Trophoblast cell (in vitro differentiated cells and primary cell): ENCODE data around the gene PPL.

Source experiments
- DNase-seq, 2 donors: peaks; one replicate each; pipeline ENCODE4 v3.0.0-alpha.2; 2016
- H2AFZ ChIP-seq: 2 replicates; pipeline ENCODE4 v1.6.1; 2013; ENCODE audit warnings: low read length, moderate library complexity, mild to moderate bottlenecking; ENCODE audit not compliant: insufficient read depth, poor library complexity
- H2AK5ac ChIP-seq: 2 replicates; pipeline ENCODE4 v1.6.1; 2013; ENCODE audit warnings: mild to moderate bottlenecking, low read length
- H2BK120ac ChIP-seq: 2 replicates; pipeline ENCODE4 v1.6.1; 2013; ENCODE audit warnings: low read length, mild to moderate bottlenecking, moderate library complexity; ENCODE audit not compliant: insufficient read depth, poor library complexity
- H2BK12ac ChIP-seq: 2 replicates; pipeline ENCODE4 v1.6.1; 2013; ENCODE audit warnings: mild to moderate bottlenecking, low read length, moderate library complexity
- H2BK5ac ChIP-seq: 2 replicates; pipeline ENCODE4 v1.6.1; 2013; ENCODE audit warnings: low read length, low read depth, moderate library complexity, mild to moderate bottlenecking; ENCODE audit not compliant: poor library complexity
- H3K14ac ChIP-seq: 2 replicates; pipeline ENCODE4 v1.6.1; 2013; ENCODE audit warnings: mild to moderate bottlenecking, low read length
- H3K18ac ChIP-seq: 2 replicates; pipeline ENCODE4 v1.6.1; 2013; ENCODE audit warnings: mild to moderate bottlenecking, low read length
- H3K23ac ChIP-seq: 2 replicates; pipeline ENCODE4 v1.6.1; 2013; ENCODE audit warnings: low read length
- H3K27ac ChIP-seq: 2 replicates; pipeline ENCODE4 v1.5.1; 2013; ENCODE audit warnings: low read depth, mild to moderate bottlenecking, inconsistent platforms, low read length, moderate library complexity
- H3K27me3 ChIP-seq: 2 replicates; pipeline ENCODE4 v1.6.1; 2013; ENCODE audit warnings: inconsistent platforms, mild to moderate bottlenecking, low read length, moderate library complexity; ENCODE audit not compliant: insufficient read depth
- H3K36me3 ChIP-seq, 2 experiments: 1 replicate in 1 of 2; 2 replicates in 1 of 2; pipeline ENCODE4 v1.6.1; 2013; ENCODE audit warnings: low read length in 2 of 2, mild to moderate bottlenecking in 2 of 2, moderate library complexity in 1 of 2; ENCODE audit not compliant: insufficient read depth in 2 of 2, control insufficient read depth in 1 of 2
- H3K4ac ChIP-seq: 2 replicates; pipeline ENCODE4 v1.6.1; 2013; ENCODE audit warnings: low read depth, mild to moderate bottlenecking, low read length, moderate library complexity
- H3K4me1 ChIP-seq, 2 experiments: 1 replicate in 1 of 2; 2 replicates in 1 of 2; pipeline ENCODE4 v1.6.1; 2013; ENCODE audit warnings: low read length in 2 of 2, mild to moderate bottlenecking in 2 of 2, moderate library complexity in 1 of 2; ENCODE audit not compliant: insufficient read depth in 2 of 2, control insufficient read depth in 1 of 2
- H3K4me2 ChIP-seq: 2 replicates; pipeline ENCODE4 v1.6.1; 2013; ENCODE audit warnings: inconsistent platforms, mild to moderate bottlenecking, low read length, moderate library complexity
- H3K4me3 ChIP-seq: 2 replicates; pipeline ENCODE4 v1.5.1; 2013; ENCODE audit warnings: mild to moderate bottlenecking, low read depth, low read length, inconsistent platforms
- H3K79me1 ChIP-seq: one replicate; pipeline ENCODE4 v1.6.1; 2013; ENCODE audit warnings: low read length
- H3K79me2 ChIP-seq: 2 replicates; pipeline ENCODE4 v1.6.1; 2013; ENCODE audit warnings: low read length, mild to moderate bottlenecking; ENCODE audit not compliant: control insufficient read depth, insufficient read depth, poor library complexity
- H3K9ac ChIP-seq: 2 replicates; pipeline ENCODE4 v1.6.1; 2013; ENCODE audit warnings: mild to moderate bottlenecking, low read length
- H3K9me3 ChIP-seq: 2 replicates; pipeline ENCODE4 v1.6.1; 2013; ENCODE audit warnings: low read depth, mild to moderate bottlenecking, control low read depth, inconsistent platforms, low read length; ENCODE audit not compliant: insufficient read depth
- H4K12ac ChIP-seq: 2 replicates; pipeline ENCODE4 v1.6.1; 2013; ENCODE audit warnings: low read depth, mild to moderate bottlenecking, low read length, moderate library complexity
- H4K8ac ChIP-seq: 2 replicates; pipeline ENCODE4 v1.6.1; 2013; ENCODE audit warnings: low read depth, mild to moderate bottlenecking, low read length, moderate library complexity
- H4K91ac ChIP-seq: one replicate; pipeline ENCODE4 v1.6.1; 2013; ENCODE audit warnings: low read depth, mild to moderate bottlenecking, low read length, moderate library complexity
- WGBS: extraction: QIAGEN DNeasy Blood & Tissue Kit; methylation state at CpG from one replicate; pipeline ENCODE4 v1.1.7; 2013; ENCODE audit warnings: missing lambda C conversion rate; ENCODE audit not compliant: insufficient read length, insufficient coverage; ENCODE audit errors: extremely low coverage; 5-methylcytosine and 5-hydroxymethylcytosine counted together

Gene PPL

DNA sequence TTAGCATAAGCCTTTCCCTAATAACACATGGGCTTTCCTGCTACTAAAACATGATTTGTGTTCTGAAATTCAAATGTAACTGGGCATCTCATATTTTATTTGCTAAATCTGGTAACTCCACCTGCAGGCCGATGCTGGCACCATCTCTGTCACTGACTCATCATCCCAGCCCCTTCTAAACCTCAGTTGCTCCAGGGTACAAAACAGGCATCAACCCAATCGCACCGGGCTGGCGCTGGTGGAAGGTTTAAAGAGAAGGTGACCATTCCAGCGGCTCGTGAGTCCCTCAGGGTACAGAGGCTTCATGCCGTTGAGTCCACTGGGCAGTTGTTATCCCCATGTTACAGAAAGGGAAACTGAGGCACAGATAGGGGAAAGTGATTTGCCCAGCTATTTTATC is 27.1 kb downstream of the PPL start:
- WGBS, result no CpG with 5 or more reads among the region's 7 CpGs
- Histone ChIP-seq H3K79me1 (no peaks in the 10 kb centered on the region), H4K8ac (no peak overlapping the region), H3K4me1 (no peaks in the 10 kb centered on the region), H3K18ac (no peak overlapping the region), H3K4me3 (no peak overlapping the region), H3K4ac (no peak overlapping the region), H3K27ac (no peak overlapping the region), H4K12ac (no peak overlapping the region), H2BK12ac (no peak overlapping the region), H3K27me3 (no peaks in the 10 kb centered on the region), H3K9me3 (no peaks in the 10 kb centered on the region), H2BK5ac (no peak overlapping the region), H3K14ac (no peak overlapping the region), H4K91ac (no peak overlapping the region), H2AK5ac (no peak overlapping the region), H3K36me3 (no peaks in the 10 kb centered on the region), H2AFZ (no peak overlapping the region), H2BK120ac (no peak overlapping the region), H3K23ac (no peak overlapping the region), H3K79me2 (no peaks in the 10 kb centered on the region), H3K4me2 (no peak overlapping the region), H3K9ac (no peak overlapping the region)
- DNase-seq, result no peak

DNA sequence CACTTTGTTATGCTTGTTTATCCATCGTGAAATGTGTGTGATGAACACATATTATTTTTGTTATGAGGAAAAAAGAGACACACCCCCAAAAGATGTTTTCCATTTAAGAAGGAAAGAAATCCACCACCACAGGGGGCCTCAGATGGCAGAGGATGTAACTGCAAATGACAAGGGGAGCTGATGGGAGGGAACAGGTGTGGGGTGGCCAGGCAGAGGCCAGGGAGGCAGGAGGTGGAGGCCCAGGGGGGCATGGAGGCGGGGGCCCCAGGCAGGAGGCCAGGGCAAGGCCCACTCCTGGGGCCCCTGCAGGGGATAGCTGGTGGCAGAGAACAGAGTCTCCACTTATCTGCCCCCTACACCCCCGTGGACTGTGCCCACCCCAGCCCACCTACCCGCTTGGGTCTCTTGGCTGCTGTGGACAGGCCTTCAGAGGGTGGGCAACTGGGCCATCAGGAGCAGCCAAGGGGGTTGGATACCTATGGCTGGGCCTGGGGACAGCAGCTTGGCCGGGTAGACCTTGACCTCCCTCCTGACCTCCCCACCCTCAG is 28.0 kb downstream of the PPL start:
- H2BK5ac ChIP-seq, result no peak overlapping the region
- H3K4me3 ChIP-seq, result no peak overlapping the region
- H4K91ac ChIP-seq, result no peak overlapping the region
- no peak overlapping the region for H3K23ac ChIP-seq
- no peak for DNase-seq
- H3K36me3 ChIP-seq, result no peaks in the 10 kb centered on the region
- H3K9ac ChIP-seq, result no peak overlapping the region
- no peak overlapping the region for H3K14ac ChIP-seq
- H3K9me3 ChIP-seq, result peaks cover 4% of the 10 kb centered on the region
- no peaks in the 10 kb centered on the region for H3K79me1 ChIP-seq
- H3K4me2 ChIP-seq, result no peak overlapping the region
- H4K12ac ChIP-seq, result no peak overlapping the region
- H2BK120ac ChIP-seq, result no peak overlapping the region
- no peak overlapping the region for H3K27ac ChIP-seq
- no peak overlapping the region for H2BK12ac ChIP-seq
- H3K4me1 ChIP-seq, result no peaks in the 10 kb centered on the region
- no peak overlapping the region for H3K4ac ChIP-seq
- no peak overlapping the region for H3K18ac ChIP-seq
- H3K27me3 ChIP-seq, result no peaks in the 10 kb centered on the region
- H4K8ac ChIP-seq, result no peak overlapping the region
- WGBS, result no CpG with 5 or more reads among the region's 5 CpGs
- no peak overlapping the region for H2AK5ac ChIP-seq
- H2AFZ ChIP-seq, result no peak overlapping the region
- H3K79me2 ChIP-seq, result no peaks in the 10 kb centered on the region

DNA sequence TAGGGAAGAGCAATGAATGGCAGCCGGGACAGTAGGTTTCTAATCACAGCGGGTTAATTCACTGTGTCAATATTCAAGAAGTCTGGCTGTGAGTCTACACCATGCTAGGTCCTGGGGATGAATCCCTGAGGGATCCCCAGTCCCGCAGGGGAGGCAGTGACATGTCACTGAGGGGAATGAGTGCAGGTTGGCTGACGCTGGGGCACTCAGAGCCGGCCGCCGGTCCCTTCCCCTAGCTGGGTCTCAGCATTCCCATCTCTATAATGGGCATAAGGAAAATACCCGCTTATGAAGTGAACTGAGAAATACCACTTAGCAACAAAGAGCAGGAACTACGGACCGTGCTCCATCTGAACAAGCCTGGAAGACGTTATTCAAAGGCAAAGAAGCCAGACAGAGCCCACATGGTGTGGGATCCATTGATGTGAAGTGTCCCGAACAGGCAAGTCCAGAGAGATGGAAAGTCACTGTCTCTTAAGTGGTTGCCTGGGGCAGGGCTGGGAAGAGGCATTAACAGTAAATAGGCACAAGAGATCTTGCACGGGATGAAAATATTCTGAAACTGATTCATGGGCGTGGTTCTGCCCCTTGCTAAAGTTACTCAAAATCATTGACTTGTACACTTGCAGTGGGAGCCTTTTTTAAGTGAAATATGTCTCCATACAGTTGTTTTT is 31.9 kb downstream of the PPL start:
- H3K14ac ChIP-seq, result no peak overlapping the region
- H2BK120ac ChIP-seq, result no peak overlapping the region
- no peaks in the 10 kb centered on the region for H3K4me1 ChIP-seq
- DNase-seq, result no peak
- H2AK5ac ChIP-seq, result no peak overlapping the region
- no peaks in the 10 kb centered on the region for H3K79me2 ChIP-seq
- no peak overlapping the region for H3K9ac ChIP-seq
- no peak overlapping the region for H3K4me3 ChIP-seq
- no peak overlapping the region for H2BK5ac ChIP-seq
- no peak overlapping the region for H3K18ac ChIP-seq
- peaks cover 0 to 3% of the 10 kb centered on the region in 2 experiments for H3K36me3 ChIP-seq
- no peak overlapping the region for H4K8ac ChIP-seq
- no peak overlapping the region for H4K12ac ChIP-seq
- H2AFZ ChIP-seq, result no peak overlapping the region
- no peak overlapping the region for H4K91ac ChIP-seq
- no peaks in the 10 kb centered on the region for H3K27me3 ChIP-seq
- H3K79me1 ChIP-seq, result no peaks in the 10 kb centered on the region
- H3K9me3 ChIP-seq, result peaks cover 4% of the 10 kb centered on the region
- H3K4ac ChIP-seq, result no peak overlapping the region
- H3K27ac ChIP-seq, result no peak overlapping the region
- no CpG with 5 or more reads among the region's 14 CpGs for WGBS
- H3K23ac ChIP-seq, result no peak overlapping the region
- no peak overlapping the region for H3K4me2 ChIP-seq
- H2BK12ac ChIP-seq, result no peak overlapping the region

DNA sequence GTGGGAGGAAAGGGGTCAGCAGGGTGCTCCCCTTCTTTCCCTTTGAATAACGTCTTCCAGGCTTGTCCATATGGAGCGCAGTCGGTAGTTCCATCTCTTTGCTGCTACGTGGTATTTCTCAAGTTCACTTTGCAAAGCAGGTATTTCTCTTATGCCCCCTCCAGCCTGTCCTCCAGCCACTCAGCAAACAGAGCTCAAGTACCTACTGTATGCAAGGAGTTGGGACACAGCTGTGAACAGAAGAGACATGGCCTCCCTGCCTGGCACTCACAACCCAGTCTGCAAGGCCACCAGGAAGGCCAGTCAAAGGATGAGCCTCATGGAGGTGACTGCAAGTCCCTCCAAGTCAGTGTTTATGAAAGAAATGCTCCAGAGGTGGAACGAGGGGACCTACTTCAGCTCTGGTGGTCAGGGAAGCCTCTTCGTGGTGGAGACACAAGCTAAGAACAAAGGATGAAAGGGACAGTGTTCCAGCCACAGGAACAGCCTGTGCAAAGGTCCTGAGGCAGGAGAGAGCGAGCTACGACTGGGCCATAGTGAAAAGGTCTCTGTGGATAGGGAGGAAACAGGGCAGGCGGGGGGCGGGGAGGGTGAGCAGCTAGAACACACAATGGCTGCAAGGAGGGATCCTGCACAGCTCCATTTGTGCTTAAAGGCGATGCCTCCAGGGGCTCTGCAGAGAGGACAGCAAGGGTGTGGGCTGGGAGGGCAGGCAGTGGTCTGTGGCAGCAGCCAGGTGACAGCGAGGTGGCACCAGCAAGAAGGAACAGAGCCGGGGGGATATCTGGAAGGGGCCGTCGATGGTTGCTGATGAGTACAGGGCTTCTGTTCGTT is 32.6 kb downstream of the PPL start:
- no peak overlapping the region for H2AK5ac ChIP-seq
- no peak overlapping the region for H3K4me2 ChIP-seq
- no peak for DNase-seq
- H4K8ac ChIP-seq, result no peak overlapping the region
- H3K4me1 ChIP-seq, result no peaks in the 10 kb centered on the region
- no peak overlapping the region for H2BK120ac ChIP-seq
- no peaks in the 10 kb centered on the region for H3K27me3 ChIP-seq
- peaks cover 4% of the 10 kb centered on the region for H3K9me3 ChIP-seq
- H4K12ac ChIP-seq, result no peak overlapping the region
- H4K91ac ChIP-seq, result no peak overlapping the region
- H3K14ac ChIP-seq, result no peak overlapping the region
- no peak overlapping the region for H3K4me3 ChIP-seq
- no peak overlapping the region for H3K27ac ChIP-seq
- H3K23ac ChIP-seq, result no peak overlapping the region
- H3K18ac ChIP-seq, result no peak overlapping the region
- no peaks in the 10 kb centered on the region for H3K79me2 ChIP-seq
- peaks cover 0 to 3% of the 10 kb centered on the region in 2 experiments for H3K36me3 ChIP-seq
- no peaks in the 10 kb centered on the region for H3K79me1 ChIP-seq
- no peak overlapping the region for H3K9ac ChIP-seq
- H2BK5ac ChIP-seq, result no peak overlapping the region
- WGBS, result no CpG with 5 or more reads among the region's 16 CpGs
- H2AFZ ChIP-seq, result no peak overlapping the region
- H2BK12ac ChIP-seq, result no peak overlapping the region
- H3K4ac ChIP-seq, result no peak overlapping the region
